ENCODE measurements around the gene MSANTD2. TPM values are rescaled to one million over a fixed set of nuclear protein-coding genes. Genes with fewer than 3 reads are reported as not detected.

MSANTD2 gene
- polyA plus RNA-seq (2013, experiment 1 of 2) = 7.3 TPM
- polyA plus RNA-seq (2013, experiment 2 of 2) = 7.2 TPM

- Histone ChIP-seq H2AK5ac (ENCODE audit: low read length, severe bottlenecking) (no peak within 1 kb of the TSS), H3K4me3 (ENCODE audit: insufficient read depth in 1 of 2, low read depth in 1 of 2, low read length in 2 of 2) (peak within 1 kb of the TSS; percentile 82 to 100), H3K36me3 (ENCODE audit: control insufficient read depth in 1 of 2, insufficient read depth in 2 of 2, low read depth in 1 of 2, low read length in 2 of 2) (peaks cover 0 to 4% of the 10 kb centered on the region in 2 experiments), H4K8ac (ENCODE audit: low read length) (peak within 1 kb of the TSS; percentile 100), H3K9me3 (ENCODE audit: control insufficient read depth, low read length) (no peaks in the 10 kb centered on the region), H3K27me3 (ENCODE audit: control insufficient read depth in 1 of 2, insufficient read depth in 1 of 2, low read length in 2 of 2) (peaks cover 0 to 8% of the 10 kb centered on the region in 2 experiments), H3K9ac (ENCODE audit: low read length) (peak within 1 kb of the TSS; percentile 95), H3K4ac (ENCODE audit: low read depth in 1 of 2, low read length in 2 of 2) (peak within 1 kb of the TSS; percentile 98 to 100), H3K18ac (ENCODE audit: low read depth in 1 of 2, low read length in 2 of 2) (peak within 1 kb of the TSS; percentile 96 to 99), H4K91ac (ENCODE audit: low read length) (peak within 1 kb of the TSS; percentile 100), H2BK120ac (ENCODE audit: low read depth, low read length) (peak within 1 kb of the TSS; percentile 100), H3K4me1 (ENCODE audit: control insufficient read depth, insufficient read depth, low read depth, low read length) (peaks cover 4% of the 10 kb centered on the region), H2BK15ac (ENCODE audit: low read depth, poor library complexity, severe bottlenecking) (peak within 1 kb of the TSS; percentile 99), H3K27ac (ENCODE audit: low read length, poor library complexity, severe bottlenecking) (peak within 1 kb of the TSS; percentile 85), H3K23ac (ENCODE audit: low read length in 2 of 2) (peak within 1 kb of the TSS in 1 of 2 experiments; percentile 94), H2BK5ac (ENCODE audit: low read depth, low read length, poor library complexity, severe bottlenecking) (peak within 1 kb of the TSS; percentile 100), H3K14ac (ENCODE audit: low read length in 2 of 2) (peak within 1 kb of the TSS in 1 of 2 experiments; percentile 93), H3K4me2 (ENCODE audit: low read length, poor library complexity, severe bottlenecking) (peak within 1 kb of the TSS; percentile 94), H2AFZ (ENCODE audit: low read depth, low read length) (peak within 1 kb of the TSS; percentile 79), H3K79me1 (replicated peaks; ENCODE audit: low read length, poor library complexity, severe bottlenecking) (peaks cover 5% of the 10 kb centered on the region), H2BK12ac (ENCODE audit: low read length in 2 of 2) (peak within 1 kb of the TSS in 1 of 2 experiments; percentile 92)
- 4% methylated on average over 9 of the region's 62 CpGs for WGBS
- peak; percentile 90 for DNase-seq
Measured at GRCh38 chr11:124800226-124800929, at the start of gene MSANTD2. MSANTD2 (minus strand) TSS chr11:124800406; CDS start chr11:124800380, 26 bp downstream.

- H4K91ac ChIP-seq (ENCODE audit: low read length) = no peak overlapping the region
- H2BK15ac ChIP-seq (ENCODE audit: low read depth, poor library complexity, severe bottlenecking) = no peak overlapping the region
- 38% methylated on average over 8 of the region's 11 CpGs for WGBS
- no peak overlapping the region for H2BK5ac ChIP-seq (ENCODE audit: low read depth, low read length, poor library complexity, severe bottlenecking)
- no peak overlapping the region for H2BK12ac ChIP-seq (ENCODE audit: low read length in 2 of 2)
- no peak for DNase-seq
- no peak overlapping the region for H4K8ac ChIP-seq (ENCODE audit: low read length)
- H2AFZ ChIP-seq (ENCODE audit: low read depth, low read length) = no peak overlapping the region
- no peak overlapping the region for H3K4me3 ChIP-seq (ENCODE audit: insufficient read depth in 1 of 2, low read depth in 1 of 2, low read length in 2 of 2)
- no peak overlapping the region for H3K23ac ChIP-seq (ENCODE audit: low read length in 2 of 2)
- no peaks in the 10 kb centered on the region for H3K79me1 ChIP-seq (replicated peaks; ENCODE audit: low read length, poor library complexity, severe bottlenecking)
- no peaks in the 10 kb centered on the region for H3K9me3 ChIP-seq (ENCODE audit: control insufficient read depth, low read length)
- no peaks in the 10 kb centered on the region for H3K36me3 ChIP-seq (ENCODE audit: control insufficient read depth in 1 of 2, insufficient read depth in 2 of 2, low read depth in 1 of 2, low read length in 2 of 2)
- no peak overlapping the region for H3K4me2 ChIP-seq (ENCODE audit: low read length, poor library complexity, severe bottlenecking)
- H3K18ac ChIP-seq (ENCODE audit: low read depth in 1 of 2, low read length in 2 of 2) = no peak overlapping the region
- H3K9ac ChIP-seq (ENCODE audit: low read length) = no peak overlapping the region
- no peak overlapping the region for H2BK120ac ChIP-seq (ENCODE audit: low read depth, low read length)
- no peak overlapping the region for H2AK5ac ChIP-seq (ENCODE audit: low read length, severe bottlenecking)
- peaks cover 6% of the 10 kb centered on the region for H3K4me1 ChIP-seq (ENCODE audit: control insufficient read depth, insufficient read depth, low read depth, low read length)
- H3K4ac ChIP-seq (ENCODE audit: low read depth in 1 of 2, low read length in 2 of 2) = no peak overlapping the region
- no peak overlapping the region for H3K27ac ChIP-seq (ENCODE audit: low read length, poor library complexity, severe bottlenecking)
- peaks cover 73 to 99% of the 10 kb centered on the region in 2 experiments for H3K27me3 ChIP-seq (ENCODE audit: control insufficient read depth in 1 of 2, insufficient read depth in 1 of 2, low read length in 2 of 2)
- H3K14ac ChIP-seq (ENCODE audit: low read length in 2 of 2) = no peak overlapping the region
Measured at GRCh38 chr11:124846070-124846673, 46.0 kb upstream of the MSANTD2 start.

GRCh38 chr11:124844664-124845079, 44.5 kb upstream of the MSANTD2 start:
- no peak for DNase-seq
- Histone ChIP-seq H3K9ac (ENCODE audit: low read length) (no peak overlapping the region), H4K91ac (ENCODE audit: low read length) (no peak overlapping the region), H3K4me1 (ENCODE audit: control insufficient read depth, insufficient read depth, low read depth, low read length) (peaks cover 9% of the 10 kb centered on the region), H2BK120ac (ENCODE audit: low read depth, low read length) (no peak overlapping the region), H3K4me2 (ENCODE audit: low read length, poor library complexity, severe bottlenecking) (no peak overlapping the region), H3K9me3 (ENCODE audit: control insufficient read depth, low read length) (no peaks in the 10 kb centered on the region), H3K36me3 (ENCODE audit: control insufficient read depth in 1 of 2, insufficient read depth in 2 of 2, low read depth in 1 of 2, low read length in 2 of 2) (no peaks in the 10 kb centered on the region), H3K4ac (ENCODE audit: low read depth in 1 of 2, low read length in 2 of 2) (no peak overlapping the region), H2AFZ (ENCODE audit: low read depth, low read length) (no peak overlapping the region), H2BK15ac (ENCODE audit: low read depth, poor library complexity, severe bottlenecking) (no peak overlapping the region), H3K18ac (ENCODE audit: low read depth in 1 of 2, low read length in 2 of 2) (no peak overlapping the region), H3K14ac (ENCODE audit: low read length in 2 of 2) (no peak overlapping the region), H3K4me3 (ENCODE audit: insufficient read depth in 1 of 2, low read depth in 1 of 2, low read length in 2 of 2) (no peak overlapping the region), H4K8ac (ENCODE audit: low read length) (no peak overlapping the region), H3K27me3 (ENCODE audit: control insufficient read depth in 1 of 2, insufficient read depth in 1 of 2, low read length in 2 of 2) (peaks cover 77 to 100% of the 10 kb centered on the region in 2 experiments), H3K79me1 (replicated peaks; ENCODE audit: low read length, poor library complexity, severe bottlenecking) (no peaks in the 10 kb centered on the region), H3K27ac (ENCODE audit: low read length, poor library complexity, severe bottlenecking) (no peak overlapping the region), H2AK5ac (ENCODE audit: low read length, severe bottlenecking) (no peak overlapping the region), H3K23ac (ENCODE audit: low read length in 2 of 2) (peak overlapping the region in 1 of 2 experiments; percentile 36), H2BK12ac (ENCODE audit: low read length in 2 of 2) (no peak overlapping the region), H2BK5ac (ENCODE audit: low read depth, low read length, poor library complexity, severe bottlenecking) (no peak overlapping the region)
- 30% methylated on average over 8 of the region's 8 CpGs for WGBS

GRCh38 chr11:124843616-124843910, 43.4 kb upstream of the MSANTD2 start:
- H3K4ac ChIP-seq (ENCODE audit: low read depth in 1 of 2, low read length in 2 of 2) = no peak overlapping the region
- no peak overlapping the region for H3K14ac ChIP-seq (ENCODE audit: low read length in 2 of 2)
- no peak overlapping the region for H2AFZ ChIP-seq (ENCODE audit: low read depth, low read length)
- 19% methylated on average over 8 of the region's 8 CpGs for WGBS
- no peak overlapping the region for H2BK5ac ChIP-seq (ENCODE audit: low read depth, low read length, poor library complexity, severe bottlenecking)
- H3K27ac ChIP-seq (ENCODE audit: low read length, poor library complexity, severe bottlenecking) = no peak overlapping the region
- no peak overlapping the region for H3K9ac ChIP-seq (ENCODE audit: low read length)
- H2BK120ac ChIP-seq (ENCODE audit: low read depth, low read length) = no peak overlapping the region
- H3K27me3 ChIP-seq (ENCODE audit: control insufficient read depth in 1 of 2, insufficient read depth in 1 of 2, low read length in 2 of 2) = peaks cover 82 to 100% of the 10 kb centered on the region in 2 experiments
- H4K8ac ChIP-seq (ENCODE audit: low read length) = no peak overlapping the region
- H2BK12ac ChIP-seq (ENCODE audit: low read length in 2 of 2) = no peak overlapping the region
- H3K36me3 ChIP-seq (ENCODE audit: control insufficient read depth in 1 of 2, insufficient read depth in 2 of 2, low read depth in 1 of 2, low read length in 2 of 2) = no peaks in the 10 kb centered on the region
- no peaks in the 10 kb centered on the region for H3K9me3 ChIP-seq (ENCODE audit: control insufficient read depth, low read length)
- no peak overlapping the region for H3K18ac ChIP-seq (ENCODE audit: low read depth in 1 of 2, low read length in 2 of 2)
- no peak overlapping the region for H3K4me2 ChIP-seq (ENCODE audit: low read length, poor library complexity, severe bottlenecking)
- H2AK5ac ChIP-seq (ENCODE audit: low read length, severe bottlenecking) = no peak overlapping the region
- DNase-seq = no peak
- H3K23ac ChIP-seq (ENCODE audit: low read length in 2 of 2) = no peak overlapping the region
- H3K4me3 ChIP-seq (ENCODE audit: insufficient read depth in 1 of 2, low read depth in 1 of 2, low read length in 2 of 2) = no peak overlapping the region
- no peak overlapping the region for H2BK15ac ChIP-seq (ENCODE audit: low read depth, poor library complexity, severe bottlenecking)
- no peak overlapping the region for H4K91ac ChIP-seq (ENCODE audit: low read length)
- no peaks in the 10 kb centered on the region for H3K79me1 ChIP-seq (replicated peaks; ENCODE audit: low read length, poor library complexity, severe bottlenecking)
- H3K4me1 ChIP-seq (ENCODE audit: control insufficient read depth, insufficient read depth, low read depth, low read length) = peaks cover 18% of the 10 kb centered on the region

All from mesenchymal stem cell (in vitro differentiated cells and primary cell).